Panc1 (cell line): ENCODE measurements around the gene TREX2. TPM values are rescaled to one million over a fixed set of nuclear protein-coding genes. Genes with fewer than 3 reads are reported as not detected.

ENCODE experiments used
- ATAC-seq: fragments of 200-7000 bp; cut with Tn5 transposase; 2 replicates; pipeline ENCODE4 v1.9.1; 2020; ENCODE audit warnings: mild to moderate bottlenecking, moderate library complexity
- BruUV-seq: library from RNA; stranded (reverse); fragments of 400-500 nt; replicated peaks from 2 replicates; lab custom pipeline; 2021; lab: Mats Ljungman, UMichigan
- CTCF ChIA-PET: fragments of 300-600 bp; sonication (Branson Sonifier 250); formaldehyde crosslinking; loops from one replicate; lab custom pipeline; 2022; ENCODE audit warnings: antibody characterized with exemption; lab: Charles Lee
- POLR2A ChIA-PET: fragments of 300-600 bp; sonication (Branson Sonifier 250); formaldehyde crosslinking; loops from one replicate; lab custom pipeline; 2022; ENCODE audit warnings: antibody characterized with exemption; lab: Charles Lee
- DNase-seq: peaks from one replicate; pipeline ENCODE4 v3.0.0-alpha.2; 2010; ENCODE audit warnings: low read depth, low spot score
- H3K27ac ChIP-seq: 2 replicates; pipeline ENCODE4 v1.5.1; 2011; ENCODE audit warnings: mild to moderate bottlenecking, low read length, inconsistent platforms
- H3K27me3 ChIP-seq: fragments of 200-500 bp; sonication (Bioruptor generic); 2 replicates; pipeline ENCODE4 v1.6.0; 2014; ENCODE audit warnings: low read length, inconsistent platforms; ENCODE audit not compliant: control insufficient read depth, insufficient read depth
- H3K36me3 ChIP-seq: fragments of 200-500 bp; sonication (Bioruptor generic); 2 replicates; pipeline ENCODE4 v1.5.1; 2014; ENCODE audit warnings: inconsistent platforms, mild to moderate bottlenecking, low read length, moderate library complexity; ENCODE audit not compliant: control insufficient read depth, insufficient read depth
- H3K4me1 ChIP-seq: 2 replicates; pipeline ENCODE4 v1.5.1; 2011; ENCODE audit warnings: inconsistent platforms, mild to moderate bottlenecking, low read length, moderate library complexity; ENCODE audit not compliant: control insufficient read depth, insufficient read depth
- H3K4me3 ChIP-seq, 2 experiments: 2 replicates each; pipeline ENCODE4 v1.5.1; 2011 to 2012; ENCODE audit warnings: low read depth in 2 of 2, low read length in 2 of 2, mild to moderate bottlenecking in 2 of 2, inconsistent platforms in 1 of 2, moderate library complexity in 1 of 2
- H3K9me3 ChIP-seq: fragments of 200-500 bp; sonication (Bioruptor generic); 2 replicates; pipeline ENCODE4 v1.5.1; 2014; ENCODE audit warnings: low read depth, mild to moderate bottlenecking, inconsistent platforms, low read length, moderate library complexity; ENCODE audit not compliant: control insufficient read depth, insufficient read depth
- POLR2AphosphoS5 ChIP-seq: IDR thresholded peaks from 2 replicates; pipeline ENCODE4 v1.6.1; 2012; ENCODE audit warnings: mild to moderate bottlenecking, low read depth, low read length, moderate library complexity
- SIN3A ChIP-seq: IDR thresholded peaks from 2 replicates; pipeline ENCODE4 v1.6.1; 2012; ENCODE audit warnings: low read depth, mild to moderate bottlenecking, low read length, moderate library complexity, borderline replicate concordance; ENCODE audit not compliant: insufficient read depth
- TCF7L2 ChIP-seq: IDR thresholded peaks from 2 replicates; pipeline ENCODE4 v1.6.1; 2011; ENCODE audit warnings: mild to moderate bottlenecking, low read depth, low read length, inconsistent platforms
- in situ Hi-C: cut with HindIII; loops from 2 replicates; pipeline ENCODE4 v1.10.0; 2016; ENCODE audit warnings: low sequenced_read_pairs, low pct_unique_long_range_greater_than_20kb
- intact Hi-C: fragments of 100-400 bp; cut with micrococcal nuclease; formaldehyde crosslinking; loops from one replicate; pipeline ENCODE4 v1.10.0; 2022; ENCODE audit not compliant: unreplicated experiment
- total RNA-seq: library from RNA; stranded (reverse); gene quantifications from one replicate; pipeline ENCODE4 v1.2.1, GENCODE V29; 2021; ENCODE audit not compliant: unreplicated experiment
- TF ChIP-seq, protein P1 (sequence below), 2 experiments: IDR thresholded peaks; 2 replicates each; pipeline ENCODE4 v1.6.1; 2011 to 2012; ENCODE audit warnings: low read depth in 2 of 2, control low read depth in 1 of 2, low read length in 1 of 2, mild to moderate bottlenecking in 1 of 2, moderate library complexity in 1 of 2; ENCODE audit not compliant: insufficient read depth in 1 of 2
- TF ChIP-seq, protein P2 (sequence below): fragments of 450-650 bp; IDR thresholded peaks from 2 replicates; pipeline ENCODE4 v1.5.1; 2017; ENCODE audit warnings: mild to moderate bottlenecking

TREX2 gene
- total RNA-seq, 1 experiment from 2014 or later, result 2.4 TPM

DNA sequence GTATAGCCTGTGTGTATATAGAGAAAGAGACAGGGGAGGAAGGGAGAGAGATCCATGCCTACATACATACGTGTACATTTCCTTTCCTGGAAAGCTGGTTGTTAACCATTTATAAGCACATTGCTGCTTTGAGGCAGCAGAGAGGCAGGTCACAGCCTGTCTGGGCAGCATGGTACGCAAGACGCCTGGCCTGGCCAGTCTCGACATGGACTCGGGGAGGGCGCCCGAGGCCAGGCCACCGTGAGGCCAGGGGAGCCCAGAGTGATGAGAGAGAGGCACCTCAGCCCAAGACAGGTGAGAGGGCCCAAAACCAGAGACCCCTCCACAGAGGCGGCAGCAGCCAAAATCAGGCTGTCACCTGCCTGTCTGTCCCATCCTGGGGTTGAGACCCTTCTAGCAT is 3.9 kb downstream of the TREX2 start:
- DNase-seq (no peak), ATAC-seq (no peak)
- ChIA-PET POLR2A (no interaction called here), CTCF (no interaction called here)
- H3K27ac ChIP-seq, result no peak overlapping the region
- no peaks in the 10 kb centered on the region for H3K27me3 ChIP-seq
- H3K36me3 ChIP-seq, result no peaks in the 10 kb centered on the region
- no peaks in the 10 kb centered on the region for H3K4me1 ChIP-seq
- no peak overlapping the region for H3K4me3 ChIP-seq
- in situ Hi-C loops (no loop called here), intact Hi-C loops (no loop called here)
- BruUV-seq, result no TSS peak
- TF ChIP-seq POLR2AphosphoS5 (no peak), TCF7L2 (no peak), SIN3A (no peak)
- TF ChIP-seq, protein P1, sequence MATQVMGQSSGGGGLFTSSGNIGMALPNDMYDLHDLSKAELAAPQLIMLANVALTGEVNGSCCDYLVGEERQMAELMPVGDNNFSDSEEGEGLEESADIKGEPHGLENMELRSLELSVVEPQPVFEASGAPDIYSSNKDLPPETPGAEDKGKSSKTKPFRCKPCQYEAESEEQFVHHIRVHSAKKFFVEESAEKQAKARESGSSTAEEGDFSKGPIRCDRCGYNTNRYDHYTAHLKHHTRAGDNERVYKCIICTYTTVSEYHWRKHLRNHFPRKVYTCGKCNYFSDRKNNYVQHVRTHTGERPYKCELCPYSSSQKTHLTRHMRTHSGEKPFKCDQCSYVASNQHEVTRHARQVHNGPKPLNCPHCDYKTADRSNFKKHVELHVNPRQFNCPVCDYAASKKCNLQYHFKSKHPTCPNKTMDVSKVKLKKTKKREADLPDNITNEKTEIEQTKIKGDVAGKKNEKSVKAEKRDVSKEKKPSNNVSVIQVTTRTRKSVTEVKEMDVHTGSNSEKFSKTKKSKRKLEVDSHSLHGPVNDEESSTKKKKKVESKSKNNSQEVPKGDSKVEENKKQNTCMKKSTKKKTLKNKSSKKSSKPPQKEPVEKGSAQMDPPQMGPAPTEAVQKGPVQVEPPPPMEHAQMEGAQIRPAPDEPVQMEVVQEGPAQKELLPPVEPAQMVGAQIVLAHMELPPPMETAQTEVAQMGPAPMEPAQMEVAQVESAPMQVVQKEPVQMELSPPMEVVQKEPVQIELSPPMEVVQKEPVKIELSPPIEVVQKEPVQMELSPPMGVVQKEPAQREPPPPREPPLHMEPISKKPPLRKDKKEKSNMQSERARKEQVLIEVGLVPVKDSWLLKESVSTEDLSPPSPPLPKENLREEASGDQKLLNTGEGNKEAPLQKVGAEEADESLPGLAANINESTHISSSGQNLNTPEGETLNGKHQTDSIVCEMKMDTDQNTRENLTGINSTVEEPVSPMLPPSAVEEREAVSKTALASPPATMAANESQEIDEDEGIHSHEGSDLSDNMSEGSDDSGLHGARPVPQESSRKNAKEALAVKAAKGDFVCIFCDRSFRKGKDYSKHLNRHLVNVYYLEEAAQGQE (IDR thresholded peaks at IDR 0.05; ENCODE audit: insufficient read depth in 1 of 2, low read depth in 2 of 2, low read length in 1 of 2), result no peak
- TF ChIP-seq, protein P2, sequence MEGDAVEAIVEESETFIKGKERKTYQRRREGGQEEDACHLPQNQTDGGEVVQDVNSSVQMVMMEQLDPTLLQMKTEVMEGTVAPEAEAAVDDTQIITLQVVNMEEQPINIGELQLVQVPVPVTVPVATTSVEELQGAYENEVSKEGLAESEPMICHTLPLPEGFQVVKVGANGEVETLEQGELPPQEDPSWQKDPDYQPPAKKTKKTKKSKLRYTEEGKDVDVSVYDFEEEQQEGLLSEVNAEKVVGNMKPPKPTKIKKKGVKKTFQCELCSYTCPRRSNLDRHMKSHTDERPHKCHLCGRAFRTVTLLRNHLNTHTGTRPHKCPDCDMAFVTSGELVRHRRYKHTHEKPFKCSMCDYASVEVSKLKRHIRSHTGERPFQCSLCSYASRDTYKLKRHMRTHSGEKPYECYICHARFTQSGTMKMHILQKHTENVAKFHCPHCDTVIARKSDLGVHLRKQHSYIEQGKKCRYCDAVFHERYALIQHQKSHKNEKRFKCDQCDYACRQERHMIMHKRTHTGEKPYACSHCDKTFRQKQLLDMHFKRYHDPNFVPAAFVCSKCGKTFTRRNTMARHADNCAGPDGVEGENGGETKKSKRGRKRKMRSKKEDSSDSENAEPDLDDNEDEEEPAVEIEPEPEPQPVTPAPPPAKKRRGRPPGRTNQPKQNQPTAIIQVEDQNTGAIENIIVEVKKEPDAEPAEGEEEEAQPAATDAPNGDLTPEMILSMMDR, result no peak
- no peaks in the 10 kb centered on the region for H3K9me3 ChIP-seq

DNA sequence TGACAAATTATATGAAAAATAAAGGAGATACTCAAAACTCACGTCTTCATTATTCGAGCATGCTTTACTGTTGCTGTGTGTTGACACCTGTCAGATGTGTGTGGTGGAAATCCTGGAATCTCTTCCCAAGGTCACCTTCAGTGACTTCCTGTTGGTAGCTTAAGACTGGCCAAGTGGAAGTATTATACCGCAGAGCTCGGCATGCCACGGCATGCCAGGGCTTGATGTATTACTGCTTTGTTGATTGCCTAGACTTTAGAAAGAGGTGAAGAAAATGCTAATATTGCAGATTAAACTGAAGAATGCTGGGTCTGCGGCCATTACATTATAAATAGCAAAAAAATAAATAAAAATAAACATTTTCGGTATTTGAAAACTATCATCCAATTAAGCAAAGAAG is 4.6 kb downstream of the TREX2 start:
- DNase-seq, result no peak
- intact Hi-C loops, result no loop called here
- H3K27me3 ChIP-seq, result no peaks in the 10 kb centered on the region
- in situ Hi-C loops, result no loop called here
- ChIA-PET CTCF (no interaction called here), POLR2A (no interaction called here)
- ATAC-seq, result no peak
- TF ChIP-seq POLR2AphosphoS5 (no peak), SIN3A (no peak), TCF7L2 (no peak)
- TF ChIP-seq, protein P2, result no peak
- TF ChIP-seq, protein P1 (IDR thresholded peaks at IDR 0.05; ENCODE audit: insufficient read depth in 1 of 2, low read depth in 2 of 2, low read length in 1 of 2), result no peak
- no peak overlapping the region for H3K27ac ChIP-seq
- H3K9me3 ChIP-seq, result no peaks in the 10 kb centered on the region
- H3K4me1 ChIP-seq, result no peaks in the 10 kb centered on the region
- BruUV-seq, result no TSS peak
- H3K36me3 ChIP-seq, result no peaks in the 10 kb centered on the region
- no peak overlapping the region for H3K4me3 ChIP-seq
